Gastrocnemius medialis (tissue), 4 donors: ENCODE results near the gene RPL6. TPM values are rescaled to one million over a fixed set of nuclear protein-coding genes. Genes with fewer than 3 reads are reported as not detected.

ENCODE experiments used
- ATAC-seq, 2 donors: fragments of 150-250 bp; one replicate each; pipeline ENCODE4 v1.9.1; 2016
- DNase-seq, 2 donors: peaks; one replicate each; pipeline ENCODE4 v3.0.0-alpha.2; 2019
- H3K27ac ChIP-seq, 4 donors: fragments of 200-600 bp; sonication (generic); 1 replicate in 1 of 4; 2 replicates in 3 of 4; pipeline ENCODE4 v1.5.1; 2016 to 2018; ENCODE audit warnings: mild to moderate bottlenecking in 2 of 4, moderate library complexity in 1 of 4
- H3K27me3 ChIP-seq, 3 donors: fragments of 200-600 bp; sonication (generic) in 2 of 3; 1 replicate in 1 of 3; 2 replicates in 2 of 3; pipeline versions ENCODE4 v1.5.1 to v1.6.0; 2016 to 2019; ENCODE audit warnings: mild to moderate bottlenecking in 1 of 3, moderate library complexity in 1 of 3
- H3K36me3 ChIP-seq, 2 donors: fragments of 200-600 bp; sonication (generic) in 1 of 2; one replicate each; pipeline ENCODE4 v1.5.1; 2017 to 2018
- H3K4me1 ChIP-seq, 2 donors: fragments of 200-600 bp; sonication (generic) in 1 of 2; one replicate each; pipeline ENCODE4 v1.5.1; 2016 to 2017; ENCODE audit warnings: mild to moderate bottlenecking in 2 of 2
- H3K4me3 ChIP-seq, 4 donors: fragments of 200-600 bp; sonication (generic) in 3 of 4; 1 replicate in 1 of 4; 2 replicates in 3 of 4; pipeline ENCODE4 v1.5.1; 2016 to 2019; ENCODE audit warnings: mild to moderate bottlenecking in 2 of 4
- H3K9me3 ChIP-seq, 3 donors: fragments of 200-600 bp; sonication (generic) in 2 of 3; 1 replicate in 1 of 3; 2 replicates in 2 of 3; pipeline ENCODE4 v1.5.1; 2016 to 2019
- POLR2A ChIP-seq, 2 donors: fragments of 450-650 bp; IDR thresholded peaks; one replicate each; pipeline ENCODE4 v1.6.1; 2017; ENCODE audit warnings: antibody characterized with exemption in 2 of 2, mild to moderate bottlenecking in 2 of 2, moderate library complexity in 2 of 2
- in situ Hi-C, 4 donors: fragments of 200-750 bp; cut with MboI; loops; one replicate each; pipeline versions ENCODE4 v1.15.0 to v1.8.0; 2017; ENCODE audit warnings: low sequenced_read_pairs in 4 of 4
- intact Hi-C: fragments of 100-400 bp; cut with DNase I; formaldehyde crosslinking; loops from one replicate; pipeline ENCODE4 v1.15.1; 2023; ENCODE audit warnings: low total_unique reads
- total RNA-seq, 4 donors: library from RNA; depleted of rRNA; stranded (reverse); fragments of >200 nt; gene quantifications; one replicate each; pipeline versions ENCODE4 v1.1.0 to v1.2.3, GENCODE V29; 2016
- TF ChIP-seq, protein P1 (sequence below), 5 experiments: fragments of 450-650 bp in 3 of 5; fragments of 200-600 bp in 2 of 5; sonication (generic) in 2 of 5; IDR thresholded peaks in 4 of 5; conservative IDR thresholded peaks in 1 of 5; 1 replicate in 4 of 5; 2 replicates in 1 of 5; pipeline ENCODE4 v1.5.1; 2016 to 2019; ENCODE audit warnings: antibody characterized with exemption in 5 of 5, mild to moderate bottlenecking in 3 of 5, moderate library complexity in 3 of 5

The RPL6 gene
- total RNA-seq, 4 donors from 2014 or later: 915 to 1,203 (median 1,138) TPM

- DNase-seq: no peak
- no peak overlapping the region for H3K4me3 ChIP-seq
- intact Hi-C loops: loop anchor here (5.0 kb wide), 1 partner anchor 801 kb away; the partner anchor contains the start of gene TPCN1
- no peaks in the 10 kb centered on the region for H3K9me3 ChIP-seq
- H3K4me1 ChIP-seq: peaks cover 62 to 69% of the 10 kb centered on the region in 2 donors
- peak overlapping the region; percentile 93 to 99 (median 97) for H3K27ac ChIP-seq
- H3K27me3 ChIP-seq: no peaks in the 10 kb centered on the region
- no peak for ATAC-seq
- TF ChIP-seq, protein P1, sequence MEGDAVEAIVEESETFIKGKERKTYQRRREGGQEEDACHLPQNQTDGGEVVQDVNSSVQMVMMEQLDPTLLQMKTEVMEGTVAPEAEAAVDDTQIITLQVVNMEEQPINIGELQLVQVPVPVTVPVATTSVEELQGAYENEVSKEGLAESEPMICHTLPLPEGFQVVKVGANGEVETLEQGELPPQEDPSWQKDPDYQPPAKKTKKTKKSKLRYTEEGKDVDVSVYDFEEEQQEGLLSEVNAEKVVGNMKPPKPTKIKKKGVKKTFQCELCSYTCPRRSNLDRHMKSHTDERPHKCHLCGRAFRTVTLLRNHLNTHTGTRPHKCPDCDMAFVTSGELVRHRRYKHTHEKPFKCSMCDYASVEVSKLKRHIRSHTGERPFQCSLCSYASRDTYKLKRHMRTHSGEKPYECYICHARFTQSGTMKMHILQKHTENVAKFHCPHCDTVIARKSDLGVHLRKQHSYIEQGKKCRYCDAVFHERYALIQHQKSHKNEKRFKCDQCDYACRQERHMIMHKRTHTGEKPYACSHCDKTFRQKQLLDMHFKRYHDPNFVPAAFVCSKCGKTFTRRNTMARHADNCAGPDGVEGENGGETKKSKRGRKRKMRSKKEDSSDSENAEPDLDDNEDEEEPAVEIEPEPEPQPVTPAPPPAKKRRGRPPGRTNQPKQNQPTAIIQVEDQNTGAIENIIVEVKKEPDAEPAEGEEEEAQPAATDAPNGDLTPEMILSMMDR (IDR thresholded peaks at IDR 0.05 in 4 of 5, conservative IDR thresholded peaks at IDR 0.05 in 1 of 5): no peak
- TF ChIP-seq POLR2A (IDR thresholded peaks at IDR 0.05): no peak
- in situ Hi-C loops: loop anchor here in 1 of 4 donors (25.0 kb wide), 1 partner anchor 309 kb away; the partner anchor contains the start of gene NAA25
- H3K36me3 ChIP-seq: no peaks in the 10 kb centered on the region
These were observed 12.0 kb upstream of the RPL6 start for GRCh38 chr12:112421363-112421762.

- H3K36me3 ChIP-seq: no peaks in the 10 kb centered on the region
- H3K4me3 ChIP-seq: peak overlapping the region in 1 of 4 donors; percentile 70
- DNase-seq (no peak), ATAC-seq (no peak)
- H3K27me3 ChIP-seq: no peaks in the 10 kb centered on the region
- no peaks in the 10 kb centered on the region for H3K9me3 ChIP-seq
- H3K4me1 ChIP-seq: peaks cover 62 to 69% of the 10 kb centered on the region in 2 donors
- in situ Hi-C loops: loop anchor here in 1 of 4 donors (25.0 kb wide), 1 partner anchor 308 kb away; the partner anchor contains the start of gene NAA25
- TF ChIP-seq, protein P1 (IDR thresholded peaks at IDR 0.05 in 4 of 5, conservative IDR thresholded peaks at IDR 0.05 in 1 of 5): no peak
- no peak for TF ChIP-seq POLR2A (IDR thresholded peaks at IDR 0.05)
- intact Hi-C loops: loop anchor here (5.0 kb wide), 1 partner anchor 802 kb away; the partner anchor contains the start of gene TPCN1
- peak overlapping the region; percentile 93 to 99 (median 97) for H3K27ac ChIP-seq
These were observed 11.3 kb upstream of the RPL6 start for GRCh38 chr12:112420740-112421139.

DNA sequence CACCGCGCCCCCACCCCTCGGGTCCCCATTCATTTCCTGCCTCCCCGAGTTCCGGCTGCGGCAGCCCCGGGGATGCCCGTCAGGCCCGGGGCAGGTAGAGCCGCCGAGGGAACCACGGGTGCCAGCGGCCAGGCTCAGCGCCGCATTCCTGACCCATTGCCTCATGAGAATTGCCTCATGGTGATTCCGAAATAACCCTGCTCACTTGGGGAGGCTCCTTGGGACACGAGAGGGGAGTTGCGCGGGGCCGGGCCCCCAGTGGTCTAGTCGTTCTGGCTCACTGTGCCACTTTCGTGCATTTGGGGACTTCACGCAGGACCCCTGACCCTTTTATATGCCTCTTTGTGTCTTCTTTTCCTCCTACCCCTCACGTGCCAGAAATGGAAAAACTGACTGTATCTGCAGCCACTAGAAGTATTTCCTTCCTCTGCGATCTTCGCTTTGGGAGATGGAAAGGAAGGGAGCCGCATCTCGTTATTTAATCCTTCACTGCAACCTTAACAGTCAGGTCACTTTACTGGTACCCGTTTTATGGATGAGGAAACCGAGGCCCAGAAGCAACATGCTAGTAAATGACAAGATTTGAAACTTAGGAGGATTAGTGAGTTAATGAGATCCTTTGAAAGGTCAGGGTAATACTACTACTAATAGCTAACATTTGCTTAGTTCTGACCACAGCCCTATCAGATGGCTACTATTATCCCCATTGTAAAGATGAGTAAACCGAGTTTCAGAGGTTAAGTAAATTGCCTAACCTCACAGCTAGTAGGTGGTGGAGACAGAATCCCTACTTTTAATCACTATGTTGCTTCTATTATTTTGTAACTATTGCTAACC lies 10.1 kb upstream of the RPL6 start:
- peaks cover 58 to 59% of the 10 kb centered on the region in 2 donors for H3K4me1 ChIP-seq

GRCh38 chr12:112418608-112419296 lies 9.3 kb upstream of the RPL6 start, which contains the start of gene PTPN11:
TSS of gene PTPN11 (plus strand) at chr12:112418947. CDS start at chr12:112419112, 165 bp downstream.
- Histone ChIP-seq H3K27ac (peak within 1 kb of the TSS; percentile 93 to 99 (median 97)), H3K4me1 (peaks cover 51 to 52% of the 10 kb centered on the region in 2 donors), H3K4me3 (peak within 1 kb of the TSS; percentile 70 to 94 (median 76)), H3K9me3 (no peaks in the 10 kb centered on the region), H3K36me3 (no peaks in the 10 kb centered on the region), H3K27me3 (no peaks in the 10 kb centered on the region)
- ATAC-seq (peak; percentile 67 to 69), DNase-seq (peak; percentile 72 to 82)
- TF ChIP-seq, protein P1 (IDR thresholded peaks at IDR 0.05 in 4 of 5, conservative IDR thresholded peaks at IDR 0.05 in 1 of 5): peak; percentile 24 to 72 (median 57)
- TF ChIP-seq POLR2A (IDR thresholded peaks at IDR 0.05): peak; percentile 91 to 94
- intact Hi-C loops (loop anchor here (1.0 kb wide), 1 partner anchor 9 kb away; the partner anchor contains the start of gene RPL6), in situ Hi-C loops (loop anchor here in 1 of 4 donors (25.0 kb wide), 1 partner anchor 306 kb away; the partner anchor contains the start of gene NAA25)

More for the DNA sequence above, 10.1 kb upstream of the RPL6 start:
- TF ChIP-seq POLR2A (IDR thresholded peaks at IDR 0.05): no peak
- TF ChIP-seq, protein P1 (IDR thresholded peaks at IDR 0.05 in 4 of 5, conservative IDR thresholded peaks at IDR 0.05 in 1 of 5): peak in 2 of 5 experiments; percentile 5 to 10
- Histone ChIP-seq H3K36me3 (no peaks in the 10 kb centered on the region), H3K9me3 (no peaks in the 10 kb centered on the region), H3K27me3 (no peaks in the 10 kb centered on the region), H3K4me3 (peak overlapping the region; percentile 70 to 94 (median 76)), H3K27ac (peak overlapping the region; percentile 93 to 99 (median 97))
- ATAC-seq (peak; percentile 83 to 91), DNase-seq (peak; percentile 72 to 83)
- intact Hi-C loops: loop anchor here (1.0 to 5.0 kb wide), 2 partner anchors 10 to 803 kb away; partner anchors contain the start of genes RPL6 and TPCN1
- in situ Hi-C loops: loop anchor here in 1 of 4 donors (25.0 kb wide), 1 partner anchor 307 kb away; the partner anchor contains the start of gene NAA25
